Testis (tissue), 3 donors: ENCODE results near the gene P2RY14. TPM values are rescaled to one million over a fixed set of nuclear protein-coding genes. Genes with fewer than 3 reads are reported as not detected.

Source experiments
- DNase-seq: peaks from one replicate; pipeline ENCODE4 v3.0.0-alpha.2; 2019
- H3K27ac ChIP-seq, 2 donors: fragments of 200-600 bp; sonication (generic); one replicate each; pipeline ENCODE4 v1.5.1; 2019
- H3K27me3 ChIP-seq: fragments of 200-600 bp; sonication (generic); one replicate; pipeline ENCODE4 v1.5.1; 2019
- H3K36me3 ChIP-seq: fragments of 200-600 bp; sonication (generic); one replicate; pipeline ENCODE4 v1.5.1; 2017; ENCODE audit warnings: low read depth; ENCODE audit errors: missing control alignments
- H3K4me1 ChIP-seq: fragments of 200-600 bp; sonication (generic); one replicate; pipeline ENCODE4 v1.5.1; 2019
- H3K4me3 ChIP-seq, 2 donors: fragments of 200-600 bp; sonication (generic); one replicate each; pipeline ENCODE4 v1.5.1; 2017 to 2019
- H3K9me3 ChIP-seq: fragments of 200-600 bp; sonication (generic); one replicate; pipeline ENCODE4 v1.5.1; 2017
- POLR2A ChIP-seq: fragments of 450-650 bp; IDR thresholded peaks from one replicate; pipeline ENCODE4 v1.6.1; 2017; ENCODE audit warnings: antibody characterized with exemption, mild to moderate bottlenecking, moderate library complexity
- WGBS, 2 donors: methylation state at CpG; one replicate each; pipeline ENCODE4 v1.1.5; 2018; 5-methylcytosine and 5-hydroxymethylcytosine counted together
- intact Hi-C: fragments of 100-400 bp; cut with DNase I; formaldehyde crosslinking; loops from one replicate; pipeline ENCODE4 v1.15.1; 2023; ENCODE audit warnings: low total_unique reads
- polyA plus RNA-seq: library from polyadenylated mRNA; stranded (reverse); fragments of 350-450 nt; fragmentation: Illumina TruSeq; extraction: RNeasy Lipid Tissue Mini Kit (QIAGEN cat#74804); gene quantifications from one replicate; pipeline ENCODE4 v1.2.3, GENCODE V29; 2014; ENCODE audit warnings: low read depth, low replicate concordance; ENCODE audit not compliant: insufficient read depth
- total RNA-seq, 2 donors: library from RNA; depleted of rRNA; stranded (reverse); fragments of >200 nt; gene quantifications; one replicate each; pipeline ENCODE4 v1.2.3, GENCODE V29; 2016
- TF ChIP-seq, protein P1 (sequence below), 3 experiments: fragments of 450-650 bp in 2 of 3; fragments of 200-600 bp in 1 of 3; sonication (generic) in 1 of 3; IDR thresholded peaks; one replicate each; pipeline ENCODE4 v1.5.1; 2016 to 2019; ENCODE audit warnings: antibody characterized with exemption in 3 of 3, mild to moderate bottlenecking in 2 of 3, moderate library complexity in 1 of 3

The P2RY14 gene
- total and polyA plus RNA-seq, 3 donors from 2014 or later, result 0.47 to 0.79 (median 0.50) TPM

DNA sequence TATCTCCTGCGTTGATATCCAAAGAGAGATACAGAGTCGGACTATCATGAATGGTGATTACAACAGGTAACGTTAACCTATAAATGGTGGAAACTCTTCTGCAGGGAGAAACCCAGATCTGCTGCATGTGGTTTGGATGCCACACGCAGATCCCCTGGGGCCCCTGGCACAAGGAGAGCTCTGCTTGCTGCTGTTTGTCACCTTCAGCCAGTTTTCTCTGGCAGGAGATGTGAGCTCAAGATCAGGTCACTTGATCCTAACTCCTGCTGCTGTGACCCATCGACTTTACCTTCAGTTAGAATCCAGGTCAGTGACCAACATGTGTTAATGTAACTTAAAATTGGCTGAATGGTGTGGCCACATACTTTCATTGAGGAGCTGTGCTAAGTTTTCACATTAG is 51.5 kb downstream of the P2RY14 start:
- no peaks in the 10 kb centered on the region for H3K27me3 ChIP-seq
- DNase-seq, result no peak
- intact Hi-C loops, result no loop called here
- no peak overlapping the region for H3K27ac ChIP-seq
- no peak overlapping the region for H3K4me3 ChIP-seq
- peaks cover 19% of the 10 kb centered on the region for H3K4me1 ChIP-seq
- TF ChIP-seq POLR2A, result no peak
- TF ChIP-seq, protein P1, sequence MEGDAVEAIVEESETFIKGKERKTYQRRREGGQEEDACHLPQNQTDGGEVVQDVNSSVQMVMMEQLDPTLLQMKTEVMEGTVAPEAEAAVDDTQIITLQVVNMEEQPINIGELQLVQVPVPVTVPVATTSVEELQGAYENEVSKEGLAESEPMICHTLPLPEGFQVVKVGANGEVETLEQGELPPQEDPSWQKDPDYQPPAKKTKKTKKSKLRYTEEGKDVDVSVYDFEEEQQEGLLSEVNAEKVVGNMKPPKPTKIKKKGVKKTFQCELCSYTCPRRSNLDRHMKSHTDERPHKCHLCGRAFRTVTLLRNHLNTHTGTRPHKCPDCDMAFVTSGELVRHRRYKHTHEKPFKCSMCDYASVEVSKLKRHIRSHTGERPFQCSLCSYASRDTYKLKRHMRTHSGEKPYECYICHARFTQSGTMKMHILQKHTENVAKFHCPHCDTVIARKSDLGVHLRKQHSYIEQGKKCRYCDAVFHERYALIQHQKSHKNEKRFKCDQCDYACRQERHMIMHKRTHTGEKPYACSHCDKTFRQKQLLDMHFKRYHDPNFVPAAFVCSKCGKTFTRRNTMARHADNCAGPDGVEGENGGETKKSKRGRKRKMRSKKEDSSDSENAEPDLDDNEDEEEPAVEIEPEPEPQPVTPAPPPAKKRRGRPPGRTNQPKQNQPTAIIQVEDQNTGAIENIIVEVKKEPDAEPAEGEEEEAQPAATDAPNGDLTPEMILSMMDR (IDR thresholded peaks at IDR 0.05), result no peak
- H3K9me3 ChIP-seq, result no peaks in the 10 kb centered on the region
- 90 to 93% methylated on average over 5 of the region's 5 CpGs for WGBS, 2 donors
- H3K36me3 ChIP-seq, result no peaks in the 10 kb centered on the region

DNA sequence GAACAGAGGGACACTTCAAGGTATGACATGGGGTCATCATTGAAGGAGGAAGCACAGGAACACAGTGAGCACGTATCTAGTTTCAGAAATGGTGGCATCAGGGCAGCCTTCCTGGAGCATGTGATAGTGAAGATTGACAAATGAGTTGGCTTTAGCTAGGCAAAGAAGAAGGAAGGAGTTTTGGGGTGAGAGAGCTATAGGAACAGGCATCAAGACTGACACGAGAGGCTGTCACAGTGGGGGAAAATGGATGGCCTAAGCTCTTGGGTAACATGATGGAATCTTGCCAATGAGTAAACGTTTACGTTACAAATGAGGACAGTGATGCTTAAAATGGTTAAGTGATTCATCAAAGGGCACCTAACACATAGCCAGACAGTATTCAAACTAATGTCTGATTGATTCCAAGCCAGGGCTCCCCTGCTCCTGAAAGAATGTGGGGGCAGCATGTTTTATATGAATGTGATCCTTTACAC is 52.2 kb downstream of the P2RY14 start:
- Histone ChIP-seq H3K36me3 (no peaks in the 10 kb centered on the region), H3K27ac (no peak overlapping the region), H3K4me3 (no peak overlapping the region), H3K9me3 (no peaks in the 10 kb centered on the region), H3K4me1 (peaks cover 19% of the 10 kb centered on the region), H3K27me3 (no peaks in the 10 kb centered on the region)
- no peak for DNase-seq
- 65 to 80% methylated on average over 4 of the region's 4 CpGs for WGBS, 2 donors
- TF ChIP-seq POLR2A, result no peak
- TF ChIP-seq, protein P1 (IDR thresholded peaks at IDR 0.05), result no peak
- intact Hi-C loops, result no loop called here

DNA sequence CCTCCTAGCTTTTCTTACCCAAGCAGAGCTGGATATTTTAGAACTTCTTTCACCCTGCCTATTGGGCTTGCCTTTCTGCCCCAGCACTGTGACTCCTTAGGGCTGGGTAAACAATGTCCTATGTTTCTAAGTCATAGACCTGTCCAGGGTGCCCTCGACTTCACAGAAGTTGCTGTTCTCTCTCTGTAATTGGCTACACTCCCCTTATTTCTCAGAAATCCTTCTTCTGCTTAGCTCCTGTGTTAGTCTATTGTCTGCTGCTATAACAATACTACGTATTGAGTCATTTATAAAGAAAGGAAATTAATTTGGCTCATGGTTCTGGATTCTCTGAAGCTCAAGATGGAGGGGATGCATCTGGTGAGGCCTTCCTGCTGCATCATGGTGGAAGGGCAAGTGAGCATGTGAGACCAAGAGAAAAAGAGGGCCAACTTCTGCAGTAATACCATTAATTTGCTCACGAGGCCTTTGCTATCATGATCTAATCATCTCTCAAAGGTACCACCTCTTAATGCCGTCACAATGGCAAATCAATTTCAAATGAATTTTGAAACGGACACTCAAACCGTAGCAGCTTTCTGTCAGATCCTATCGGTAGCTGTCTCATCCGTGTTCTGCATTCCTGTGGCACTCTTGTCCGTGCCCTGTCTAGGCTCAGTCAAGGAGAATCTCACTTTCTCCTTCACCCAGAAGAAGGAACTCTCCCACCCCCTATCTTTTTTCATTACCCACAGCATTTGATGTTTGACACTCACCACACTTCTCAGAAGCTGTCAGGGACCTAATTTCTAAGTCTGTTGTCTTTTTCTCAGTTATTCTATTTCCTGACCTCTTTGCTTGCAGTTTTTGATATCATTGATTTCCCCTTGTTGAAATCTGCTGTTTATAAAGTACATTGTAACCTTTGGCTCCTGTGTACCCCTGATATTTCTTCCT is 53.0 kb downstream of the P2RY14 start:
- H3K27ac ChIP-seq, result no peak overlapping the region
- H3K27me3 ChIP-seq, result no peaks in the 10 kb centered on the region
- no peaks in the 10 kb centered on the region for H3K9me3 ChIP-seq
- H3K36me3 ChIP-seq, result no peaks in the 10 kb centered on the region
- H3K4me3 ChIP-seq, result no peak overlapping the region
- TF ChIP-seq, protein P1 (IDR thresholded peaks at IDR 0.05), result no peak
- no peak for TF ChIP-seq POLR2A
- no peak for DNase-seq
- intact Hi-C loops, result no loop called here
- peaks cover 16% of the 10 kb centered on the region for H3K4me1 ChIP-seq
- 82% methylated on average over 9 of the region's 9 CpGs for WGBS, 2 donors

DNA sequence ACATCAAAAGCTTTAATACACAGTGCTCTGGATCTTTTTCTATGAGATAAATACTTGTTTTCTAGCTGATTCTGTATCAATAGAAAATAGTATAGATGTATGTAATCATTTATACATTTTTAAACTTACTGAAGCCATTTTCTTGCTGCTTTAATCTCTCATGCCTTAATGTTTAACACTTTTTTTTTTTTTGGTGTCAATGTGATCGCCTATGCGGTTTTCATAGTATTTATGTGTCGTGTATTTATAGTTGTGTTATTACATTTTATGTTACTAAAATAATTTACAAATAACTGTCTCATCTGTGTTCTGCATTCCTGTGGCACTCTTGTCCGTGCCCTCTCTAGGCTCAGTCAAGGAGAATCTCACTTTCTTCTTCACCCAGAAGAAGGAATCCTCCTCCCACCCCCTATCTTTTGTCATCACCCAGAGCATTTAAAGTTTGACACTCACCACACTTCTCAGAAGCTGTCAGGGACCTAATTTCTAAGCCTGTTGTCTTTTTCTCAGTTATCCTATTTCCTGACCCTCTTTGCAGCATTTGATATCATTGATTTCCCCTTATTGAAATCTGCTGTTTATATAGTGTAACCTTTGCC is 54.0 kb downstream of the P2RY14 start:
- H3K36me3 ChIP-seq, result no peaks in the 10 kb centered on the region
- H3K27ac ChIP-seq, result no peak overlapping the region
- no peaks in the 10 kb centered on the region for H3K27me3 ChIP-seq
- H3K9me3 ChIP-seq, result no peaks in the 10 kb centered on the region
- H3K4me1 ChIP-seq, result peaks cover 16% of the 10 kb centered on the region
- no peak for DNase-seq
- TF ChIP-seq POLR2A, result no peak
- TF ChIP-seq, protein P1 (IDR thresholded peaks at IDR 0.05), result no peak
- WGBS, 2 donors, result 91 to 92% methylated on average over 4 of the region's 4 CpGs
- intact Hi-C loops, result no loop called here
- H3K4me3 ChIP-seq, result no peak overlapping the region
